ENCODE data around the gene MYO15A. TPM values are rescaled to one million over a fixed set of nuclear protein-coding genes. Genes with fewer than 3 reads are reported as not detected.

The MYO15A gene
- total and polyA plus RNA-seq, 2 experiments from 2014 or later: 1.0 to 2.2 TPM

GRCh38 chr17:18194804-18195203 is 86.2 kb downstream of the MYO15A start:
- peaks cover 100% of the 10 kb centered on the region for H3K79me2 ChIP-seq (replicated peaks; ENCODE audit: insufficient read depth)
- H3K4me1 ChIP-seq (ENCODE audit: insufficient read depth): 0 out of 2 replicates have a peak, but pooled peaks cover 6% of the 10 kb centered on the region
- no peak overlapping the region for H3K27ac Mint-ChIP-seq
- no peak for ATAC-seq
- no peak overlapping the region for H3K4me3 Mint-ChIP-seq
- 0 out of 2 replicates have a peak, but pooled peaks cover 6% of the 10 kb centered on the region for H3F3A ChIP-seq (replicated peaks; ENCODE audit: low read depth)
- H3K9me3 Mint-ChIP-seq: no peaks in the 10 kb centered on the region
- H3K27me3 Mint-ChIP-seq (ENCODE audit: insufficient read depth, low read depth, poor library complexity): peaks cover 2% of the 10 kb centered on the region
- peaks cover 12% of the 10 kb centered on the region for H3K36me3 ChIP-seq (ENCODE audit: insufficient read depth)
- peaks cover 5% of the 10 kb centered on the region; the same call in 1 of the 3 replicates for H3K4me1 Mint-ChIP-seq
- no peak overlapping the region for H3K4me2 ChIP-seq
- H3K9me2 ChIP-seq (ENCODE audit: insufficient read depth): no peaks in the 10 kb centered on the region
- peaks cover 64% of the 10 kb centered on the region for H4K20me1 ChIP-seq (replicated peaks; ENCODE audit: insufficient read depth)
- 0 out of 2 replicates have a peak overlapping the region, but pooled peaks have one; percentile 26 for H3K27ac ChIP-seq (ENCODE audit: low read depth)
- TF ChIP-seq EZH2phosphoT487 (IDR thresholded peaks at IDR 0.05; ENCODE audit: unreplicated experiment) (no peak), ZNF331 (CRISPR knock-in tag; IDR thresholded peaks at IDR 0.05; ENCODE audit: low read depth) (no peak), ETS1 (IDR thresholded peaks at IDR 0.05) (no peak), POLR2AphosphoS5 (IDR thresholded peaks at IDR 0.05; ENCODE audit: low read depth) (no peak), ZNF462 (CRISPR knock-in tag; IDR thresholded peaks at IDR 0.05) (no peak), REST (IDR thresholded peaks at IDR 0.05; ENCODE audit: unreplicated experiment) (no peak), CREB1 (CRISPR knock-in tag; IDR thresholded peaks at IDR 0.05; ENCODE audit: low read depth) (no peak), EZH2 (IDR thresholded peaks at IDR 0.05; ENCODE audit: low read depth, unreplicated experiment) (no peak), STAT1 (IDR thresholded peaks at IDR 0.05; ENCODE audit: unreplicated experiment) (no peak), ZNF114 (CRISPR knock-in tag; IDR thresholded peaks at IDR 0.05) (no peak), JUNB (IDR thresholded peaks at IDR 0.05; ENCODE audit: unreplicated experiment) (no peak), NANOG (IDR thresholded peaks at IDR 0.05; ENCODE audit: borderline replicate concordance) (no peak), CTCF (conservative IDR thresholded peaks at IDR 0.05; ENCODE audit: low read depth in 2 of 2) (no peak)
- H3K4me3 ChIP-seq: no peak overlapping the region
- H3K27me3 ChIP-seq (ENCODE audit: insufficient read depth): no peaks in the 10 kb centered on the region
- no peak for DNase-seq (ENCODE audit: low spot score)
- no peak overlapping the region for H2AFZ ChIP-seq
- peaks cover 47% of the 10 kb centered on the region for H3K36me3 Mint-ChIP-seq (ENCODE audit: low read depth)

Measured in GM23338 (cell line).